HepG2 (cell line): Measurements from ENCODE around the gene IRF1. TPM values are rescaled to one million over a fixed set of nuclear protein-coding genes. Genes with fewer than 3 reads are reported as not detected.

ENCODE experiments used
- ARNT ChIP-seq: fragments of 450-650 bp; IDR thresholded peaks from 2 replicates; pipeline ENCODE4 v1.6.1; 2017
- CREM ChIP-seq, 2 experiments: sonication (generic) in 1 of 2; formaldehyde crosslinking in 1 of 2; IDR thresholded peaks; 2 replicates each; pipeline versions ENCODE4 v1.4.0 to v1.6.1; 2016 to 2020; ENCODE audit warnings: antibody characterized with exemption in 1 of 2, mild to moderate bottlenecking in 1 of 2, missing genetic modification reagents in 1 of 2
- ESRRA ChIP-seq: sonication (generic); formaldehyde crosslinking; IDR thresholded peaks from 2 replicates; pipeline ENCODE4 v1.5.1; 2020; ENCODE audit warnings: mild to moderate bottlenecking, low read depth, missing genetic modification reagents
- FOSL1 ChIP-seq: sonication (generic); formaldehyde crosslinking; IDR thresholded peaks from 2 replicates; pipeline ENCODE4 v1.9.0; 2021; ENCODE audit warnings: missing genetic modification reagents, borderline replicate concordance
- GLMP ChIP-seq: sonication (generic); formaldehyde crosslinking; IDR thresholded peaks from 2 replicates; pipeline ENCODE4 v1.9.0; 2021; ENCODE audit warnings: missing genetic modification reagents, mild to moderate bottlenecking, borderline replicate concordance
- HMG20B ChIP-seq: conservative IDR thresholded peaks from 2 replicates; pipeline ENCODE4 v1.6.1; 2016; ENCODE audit warnings: missing genetic modification reagents, missing compliant biosample characterization
- KLF16 ChIP-seq, 2 experiments: sonication (generic) in 1 of 2; formaldehyde crosslinking in 1 of 2; IDR thresholded peaks; 2 replicates each; pipeline versions ENCODE4 v1.6.1 to v1.8.0; 2016 to 2023; ENCODE audit warnings: missing genetic modification reagents in 2 of 2, missing compliant biosample characterization in 1 of 2
- MEIS2 ChIP-seq: sonication (generic); formaldehyde crosslinking; IDR thresholded peaks from 2 replicates; pipeline ENCODE4 v1.9.0; 2021; ENCODE audit warnings: mild to moderate bottlenecking, missing genetic modification reagents
- NCOR1 ChIP-seq: fragments of 200-600 bp; sonication (generic); IDR thresholded peaks from 2 replicates; pipeline ENCODE4 v1.7.0; 2017; ENCODE audit warnings: antibody characterized with exemption, low read length, borderline replicate concordance
- NFKB2 ChIP-seq: sonication (generic); formaldehyde crosslinking; IDR thresholded peaks from 2 replicates; pipeline ENCODE4 v1.4.0; 2020; ENCODE audit warnings: missing genetic modification reagents, borderline replicate concordance
- NFYB ChIP-seq: sonication (generic); formaldehyde crosslinking; IDR thresholded peaks from 2 replicates; pipeline ENCODE4 v1.4.0; 2020; ENCODE audit warnings: missing genetic modification reagents
- SOX5 ChIP-seq: IDR thresholded peaks from 2 replicates; pipeline ENCODE4 v1.6.1; 2016; ENCODE audit warnings: borderline replicate concordance
- SP140L ChIP-seq: sonication (generic); formaldehyde crosslinking; IDR thresholded peaks from 2 replicates; pipeline ENCODE4 v1.4.0; 2020; ENCODE audit warnings: missing genetic modification reagents, borderline replicate concordance
- SUZ12 ChIP-seq: fragments of 150-350 bp; IDR thresholded peaks from 2 replicates; pipeline ENCODE4 v1.6.1; 2014; ENCODE audit warnings: low read depth, low read length
- SYNCRIP ChIP-seq: fragments of 200-400 bp; formaldehyde crosslinking; IDR thresholded peaks from 2 replicates; pipeline ENCODE4 v1.6.1; 2018; ENCODE audit warnings: mild to moderate bottlenecking, low read depth, low read length; ENCODE audit not compliant: insufficient read depth
- TFE3 ChIP-seq: IDR thresholded peaks from 2 replicates; pipeline ENCODE4 v1.6.1; 2016
- ZBTB21 ChIP-seq: sonication (generic); formaldehyde crosslinking; IDR thresholded peaks from 2 replicates; pipeline ENCODE4 v1.4.0; 2020; ENCODE audit warnings: missing genetic modification reagents
- ZNF556 ChIP-seq: sonication (generic); formaldehyde crosslinking; IDR thresholded peaks from 2 replicates; pipeline ENCODE4 v1.4.0; 2020; ENCODE audit warnings: mild to moderate bottlenecking, missing genetic modification reagents, borderline replicate concordance
- ZNF607 ChIP-seq: sonication (generic); formaldehyde crosslinking; IDR thresholded peaks from 2 replicates; pipeline ENCODE4 v1.5.1; 2020; ENCODE audit warnings: missing genetic modification reagents, mild to moderate bottlenecking, borderline replicate concordance
- ZNF644 ChIP-seq: IDR thresholded peaks from 2 replicates; pipeline ENCODE4 v1.6.1; 2016; ENCODE audit warnings: low read depth
- ZNF691 ChIP-seq: sonication (generic); formaldehyde crosslinking; IDR thresholded peaks from 2 replicates; pipeline ENCODE4 v1.4.0; 2020; ENCODE audit warnings: missing genetic modification reagents, low read depth, mild to moderate bottlenecking, borderline replicate concordance
- ZNF724P ChIP-seq: sonication (generic); formaldehyde crosslinking; IDR thresholded peaks from 2 replicates; pipeline ENCODE4 v1.8.0; 2022; ENCODE audit warnings: missing genetic modification reagents, borderline replicate concordance
- polyA plus RNA-seq, 8 experiments: library from polyadenylated mRNA; depleted of rRNA in 3 of 8; stranded (reverse) in 7 of 8; unstranded in 1 of 8; fragments of >200 nt; fragmentation: Illumina TruSeq in 4 of 8; extraction: Trizol in 4 of 8; gene quantifications; 2 replicates each; pipeline versions ENCODE4 v1.2.1 to v1.2.3, GENCODE V29; 2011 to 2016; ENCODE audit warnings: low read depth in 4 of 8, missing spikeins in 1 of 8, mixed read lengths in 1 of 8; ENCODE audit not compliant: insufficient read depth in 1 of 8
- total RNA-seq, 5 experiments: library from RNA; depleted of rRNA; stranded (reverse); fragments of >200 nt; fragmentation: Illumina TruSeq; extraction: Trizol; gene quantifications; 2 replicates each; pipeline ENCODE4 v1.2.3, GENCODE V29; 2016; ENCODE audit warnings: low read depth in 1 of 5
- TF ChIP-seq, protein P1 (sequence below): sonication (generic); formaldehyde crosslinking; IDR thresholded peaks from 2 replicates; pipeline ENCODE4 v1.4.0; 2020; ENCODE audit warnings: mild to moderate bottlenecking, missing genetic modification reagents
- TF ChIP-seq, protein P2 (sequence below): sonication (generic); formaldehyde crosslinking; IDR thresholded peaks from 2 replicates; pipeline ENCODE4 v1.4.0; 2020; ENCODE audit warnings: mild to moderate bottlenecking, low read depth, missing genetic modification reagents

IRF1 gene
- total and polyA plus RNA-seq, 2 of the 13 experiments (the other 11 are each of a cell fraction or from before 2014, with no cell fraction given) = 4.1 to 8.8 TPM

DNA sequence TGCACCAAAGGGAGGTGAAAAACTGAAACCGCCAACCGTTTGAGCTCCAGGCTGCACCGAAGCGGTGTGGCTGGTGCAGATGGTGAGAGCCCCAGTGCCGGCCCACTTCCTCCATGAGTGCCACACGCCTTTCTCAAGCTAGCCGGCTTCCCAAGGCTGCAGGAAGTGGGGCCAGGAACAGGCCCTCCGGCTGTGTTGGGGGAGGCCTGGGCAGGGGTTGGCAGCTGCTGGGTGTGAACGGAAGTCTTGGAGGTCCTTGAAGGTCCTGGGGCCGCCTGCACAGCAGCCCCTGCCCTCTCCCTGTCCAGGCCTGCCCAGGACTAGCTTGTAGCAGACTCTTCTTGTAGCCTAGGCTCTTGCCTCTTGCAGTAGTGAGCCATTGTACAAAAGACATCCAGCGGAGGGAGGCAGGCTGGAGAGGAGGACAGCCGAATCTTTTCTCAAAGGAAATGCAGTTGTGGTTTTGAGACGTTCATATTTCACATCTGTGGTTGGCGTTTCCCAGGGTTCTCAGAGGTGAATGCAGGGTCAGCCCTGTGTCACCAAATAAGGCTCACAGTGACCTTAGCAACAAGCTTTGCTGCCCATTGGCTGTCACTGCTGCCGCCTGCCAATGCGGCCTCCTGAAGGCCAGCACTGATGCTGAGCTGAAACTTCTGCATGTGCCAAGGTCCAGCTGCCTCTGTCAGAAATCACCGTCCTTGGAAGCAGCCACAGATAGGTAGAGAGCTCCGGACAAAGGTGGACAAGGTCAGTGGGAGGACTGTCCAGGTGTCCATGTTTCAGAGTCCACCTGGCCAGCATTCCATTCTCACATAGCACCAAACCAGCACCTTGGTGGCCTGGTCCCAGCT is 23.9 kb downstream of the IRF1 start (continued):
- TF ChIP-seq, protein P1, sequence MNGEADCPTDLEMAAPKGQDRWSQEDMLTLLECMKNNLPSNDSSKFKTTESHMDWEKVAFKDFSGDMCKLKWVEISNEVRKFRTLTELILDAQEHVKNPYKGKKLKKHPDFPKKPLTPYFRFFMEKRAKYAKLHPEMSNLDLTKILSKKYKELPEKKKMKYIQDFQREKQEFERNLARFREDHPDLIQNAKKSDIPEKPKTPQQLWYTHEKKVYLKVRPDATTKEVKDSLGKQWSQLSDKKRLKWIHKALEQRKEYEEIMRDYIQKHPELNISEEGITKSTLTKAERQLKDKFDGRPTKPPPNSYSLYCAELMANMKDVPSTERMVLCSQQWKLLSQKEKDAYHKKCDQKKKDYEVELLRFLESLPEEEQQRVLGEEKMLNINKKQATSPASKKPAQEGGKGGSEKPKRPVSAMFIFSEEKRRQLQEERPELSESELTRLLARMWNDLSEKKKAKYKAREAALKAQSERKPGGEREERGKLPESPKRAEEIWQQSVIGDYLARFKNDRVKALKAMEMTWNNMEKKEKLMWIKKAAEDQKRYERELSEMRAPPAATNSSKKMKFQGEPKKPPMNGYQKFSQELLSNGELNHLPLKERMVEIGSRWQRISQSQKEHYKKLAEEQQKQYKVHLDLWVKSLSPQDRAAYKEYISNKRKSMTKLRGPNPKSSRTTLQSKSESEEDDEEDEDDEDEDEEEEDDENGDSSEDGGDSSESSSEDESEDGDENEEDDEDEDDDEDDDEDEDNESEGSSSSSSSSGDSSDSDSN = no peak
- TF ChIP-seq SOX5 = 0 out of 2 replicates have a peak, but pooled peaks have one; percentile 28
- no peak for TF ChIP-seq SUZ12
- no peak for TF ChIP-seq ZNF724P (CRISPR knock-in tag)
- TF ChIP-seq ESRRA = peak; percentile 96
- TF ChIP-seq GLMP = no peak
- TF ChIP-seq ZNF556 = no peak
- TF ChIP-seq ZNF607 (CRISPR knock-in tag) = no peak
- TF ChIP-seq, protein P2, sequence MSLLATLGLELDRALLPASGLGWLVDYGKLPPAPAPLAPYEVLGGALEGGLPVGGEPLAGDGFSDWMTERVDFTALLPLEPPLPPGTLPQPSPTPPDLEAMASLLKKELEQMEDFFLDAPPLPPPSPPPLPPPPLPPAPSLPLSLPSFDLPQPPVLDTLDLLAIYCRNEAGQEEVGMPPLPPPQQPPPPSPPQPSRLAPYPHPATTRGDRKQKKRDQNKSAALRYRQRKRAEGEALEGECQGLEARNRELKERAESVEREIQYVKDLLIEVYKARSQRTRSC (CRISPR knock-in tag) = no peak
- TF ChIP-seq HMG20B (CRISPR knock-in tag) = no peak
- TF ChIP-seq NFYB = peak; percentile 46
- no peak for TF ChIP-seq SYNCRIP
- TF ChIP-seq TFE3 (CRISPR knock-in tag) = no peak
- 0 out of 2 replicates have a peak, but pooled peaks have one; percentile 14 for TF ChIP-seq NCOR1
- TF ChIP-seq KLF16 (CRISPR knock-in tag; IDR thresholded peaks at IDR 0.05) = no peak
- no peak for TF ChIP-seq FOSL1
- no peak for TF ChIP-seq CREM (IDR thresholded peaks at IDR 0.05)
- no peak for TF ChIP-seq CREM (CRISPR knock-in tag; IDR thresholded peaks at IDR 0.05)
- TF ChIP-seq ARNT = no peak
- no peak for TF ChIP-seq ZBTB21 (CRISPR knock-in tag)
- TF ChIP-seq ZNF644 = no peak
- no peak for TF ChIP-seq NFKB2 (CRISPR knock-in tag)
- TF ChIP-seq SP140L (CRISPR knock-in tag) = no peak
- TF ChIP-seq ZNF691 (CRISPR knock-in tag) = no peak
- no peak for TF ChIP-seq MEIS2 (CRISPR knock-in tag)
